Cardiac septum (tissue), 1 donor: ENCODE results near the gene UTS2R. TPM values are rescaled to one million over a fixed set of nuclear protein-coding genes. Genes with fewer than 3 reads are reported as not detected.
"Not testable (repeated sequence)": the region's sequence is repeated elsewhere in the genome, so short reads cannot be mapped to it uniquely, and the experiment has no call there.

Experiments used
- DNase-seq: peaks from one replicate; pipeline ENCODE4 v3.0.0-alpha.2; 2020; ENCODE audit warnings: low spot score
- intact Hi-C: fragments of 100-400 bp; cut with DNase I; formaldehyde crosslinking; loops from one replicate; pipeline ENCODE4 v1.14.0; 2022
- total RNA-seq: library from RNA; stranded (reverse); fragmentation: NEBNext Ultra II Directional; extraction: Animal tissue kit (Norgen Biotek cat#: 25700); gene quantifications from one replicate; pipeline ENCODE4 v1.2.1, GENCODE V29; 2021
- donor health status: DM: no; HTN: no; CAD: no.

The UTS2R gene
- total RNA-seq, 1 donor from 2014 or later = 0.51 TPM

DNA sequence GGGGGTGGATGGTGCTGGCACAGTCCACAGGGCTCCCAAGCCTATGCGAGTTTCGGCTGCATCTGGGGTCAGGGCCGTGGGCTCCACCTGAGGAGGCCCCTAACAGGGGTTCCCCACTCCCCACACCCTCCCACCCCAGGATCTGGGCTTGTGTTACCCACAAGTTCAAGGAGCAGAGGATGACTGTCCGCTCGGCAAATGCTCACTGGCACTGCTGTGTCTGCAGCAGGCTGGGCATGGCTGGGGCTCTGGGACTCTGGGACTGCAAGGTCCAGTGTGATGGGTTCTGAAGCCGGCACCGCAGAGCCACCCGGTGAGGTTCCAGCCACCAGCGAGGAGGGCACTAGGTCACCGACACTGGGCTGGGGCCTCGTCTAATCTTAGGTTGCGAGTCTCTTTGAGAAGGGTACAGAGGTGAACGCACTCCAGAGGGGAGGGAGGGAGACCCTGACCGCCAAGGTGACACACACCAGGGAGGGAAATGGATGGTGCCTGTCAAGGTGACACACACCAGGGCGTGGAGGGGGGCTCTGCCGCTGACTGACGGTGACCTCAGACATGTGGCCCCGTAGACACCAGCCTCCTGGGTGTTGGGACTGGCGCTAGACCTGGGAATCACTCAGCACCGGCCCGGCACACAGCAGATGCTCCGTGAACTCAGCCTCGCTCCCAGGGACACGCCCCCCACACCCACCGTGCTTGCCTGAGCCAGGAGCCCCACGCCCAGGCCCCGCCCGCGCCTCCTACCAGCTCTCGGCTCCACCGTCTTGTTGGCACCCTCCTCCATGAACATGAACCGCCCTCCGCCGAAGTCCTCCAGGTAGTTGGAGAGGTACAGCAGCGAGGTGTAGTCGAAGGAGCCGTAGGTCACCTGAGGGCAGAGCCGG is 26.1 kb downstream of the UTS2R start:
- intact Hi-C loops = no loop called here
- no peak for DNase-seq

GRCh38 chr17:82399041-82399441 is 27.5 kb downstream of the UTS2R start:
- intact Hi-C loops = no loop called here
- no peak for DNase-seq

- intact Hi-C loops = no loop called here
- no peak for DNase-seq
Measured at GRCh38 chr17:82399601-82400101, 28.1 kb downstream of the UTS2R start.

- intact Hi-C loops = no loop called here
- DNase-seq = no peak
Measured at GRCh38 chr17:82400206-82400605, 28.6 kb downstream of the UTS2R start.

DNA sequence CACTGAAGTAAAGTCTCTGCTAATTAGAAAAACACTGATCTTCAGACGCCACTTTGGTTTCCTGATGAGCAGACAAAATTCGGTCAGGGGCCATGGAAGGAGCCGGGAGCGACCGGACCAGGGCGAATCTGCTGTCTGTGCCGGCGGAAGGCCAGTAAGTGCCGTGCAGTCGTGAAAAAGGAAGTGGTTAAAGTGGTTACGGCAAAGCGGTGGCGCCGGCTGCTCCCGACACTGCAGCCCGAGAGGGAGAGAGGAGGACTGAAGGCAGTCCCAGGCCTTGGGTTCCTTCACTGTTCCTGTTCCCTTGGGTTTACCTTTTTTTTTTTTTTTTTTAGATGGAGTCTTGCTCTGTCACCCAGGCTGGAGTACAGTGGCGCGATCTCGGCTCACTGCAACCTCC is 29.3 kb downstream of the UTS2R start:
- intact Hi-C loops = no loop called here
- DNase-seq = peak; percentile 90

- intact Hi-C loops = no loop called here
- no peak for DNase-seq
Measured at GRCh38 chr17:82402865-82403264, 31.3 kb downstream of the UTS2R start.

DNA sequence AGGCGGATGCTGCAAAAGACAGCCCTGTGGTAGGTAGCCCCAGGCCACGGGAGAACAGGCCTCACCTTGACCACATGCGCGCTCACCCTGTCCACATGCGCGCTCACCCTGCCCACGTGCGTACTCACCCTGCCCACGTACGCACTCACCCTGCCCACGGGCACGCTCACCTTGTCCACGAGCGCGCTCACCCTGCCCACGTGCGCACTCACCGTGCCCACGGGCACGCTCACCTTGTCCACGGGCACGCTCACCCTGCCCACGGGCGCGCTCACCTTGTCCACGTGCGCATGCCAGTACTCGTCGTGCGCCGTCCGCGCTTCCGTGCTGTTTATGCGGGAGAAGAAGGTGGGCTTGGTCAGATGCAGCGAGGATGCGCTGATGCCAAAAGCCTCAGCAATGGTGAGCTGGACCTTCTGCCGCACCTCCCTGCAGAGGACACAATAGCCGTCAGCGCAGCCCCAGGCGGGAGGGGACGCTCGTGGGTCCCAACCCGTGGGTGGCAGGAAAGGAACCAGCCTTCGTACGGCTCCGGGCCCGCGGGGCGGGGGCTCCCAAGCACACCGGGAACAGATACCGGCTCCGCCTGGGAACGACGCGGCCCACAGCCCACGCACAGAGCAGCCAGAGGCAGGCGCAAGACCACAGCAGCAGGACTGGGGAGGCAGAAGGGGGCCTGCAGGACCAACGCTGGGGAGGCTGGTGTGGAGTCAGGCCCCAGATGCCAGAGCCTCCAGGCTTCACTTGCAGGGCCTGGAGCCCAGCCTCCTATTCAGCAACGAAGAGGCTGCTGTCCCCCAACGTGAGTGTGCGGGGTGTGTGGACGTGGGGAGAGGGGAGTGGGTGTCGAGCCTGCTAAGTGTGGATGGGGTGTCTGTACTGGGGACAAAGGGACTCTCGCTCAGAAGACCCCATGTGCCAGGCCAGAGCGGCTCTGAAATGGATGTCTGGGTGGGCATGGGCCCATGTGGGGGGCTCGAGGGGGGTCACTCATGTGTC is 32.4 kb downstream of the UTS2R start:
- intact Hi-C loops = no loop called here
- no peak for DNase-seq

GRCh38 chr17:82405051-82405450 is 33.5 kb downstream of the UTS2R start:
- intact Hi-C loops = no loop called here

DNA sequence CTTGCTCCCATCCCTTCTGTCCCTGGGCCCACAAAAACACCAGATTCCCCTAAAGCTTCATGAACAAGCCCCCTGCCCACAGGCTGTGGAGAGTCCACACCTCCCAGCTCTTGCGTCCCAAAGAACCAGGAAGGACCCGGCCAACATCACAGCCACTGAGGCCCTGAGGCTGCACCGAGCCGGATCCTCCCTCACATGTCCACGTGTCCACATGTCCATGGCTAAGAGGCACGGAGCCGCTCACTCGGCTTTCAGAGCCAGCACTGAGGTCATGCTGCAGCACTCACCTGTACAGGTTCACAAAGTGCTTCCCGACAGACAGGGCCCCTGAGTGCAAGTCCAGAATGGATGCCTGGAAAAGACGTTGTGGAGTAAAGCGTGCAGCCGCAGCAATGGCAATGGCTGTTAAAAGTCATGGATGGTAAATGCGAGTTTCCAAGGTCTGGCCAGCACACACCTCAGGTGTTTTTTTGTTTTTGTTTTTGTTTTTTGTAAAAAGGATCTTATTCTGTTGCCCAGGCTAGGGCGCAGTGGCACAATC is 34.6 kb downstream of the UTS2R start:
- no peak for DNase-seq
- intact Hi-C loops = no loop called here

More at GRCh38 chr17:82405051-82405450, 33.5 kb downstream of the UTS2R start:
- DNase-seq = no peak

- DNase-seq = no peak
- intact Hi-C loops = loop anchor here (1.0 kb wide), 1 partner anchor 22 kb away; no protein-coding TSS in a partner anchor
Measured at GRCh38 chr17:82407255-82407654, 35.7 kb downstream of the UTS2R start.

GRCh38 chr17:82408288-82408937 is 36.8 kb downstream of the UTS2R start:
- DNase-seq = no peak
- intact Hi-C loops = no loop called here

GRCh38 chr17:82408938-82409318 is 37.4 kb downstream of the UTS2R start:
- intact Hi-C loops = no loop called here
- DNase-seq = no peak

GRCh38 chr17:82410014-82410716 is 38.6 kb downstream of the UTS2R start:
- DNase-seq = no peak
- intact Hi-C loops = no loop called here

GRCh38 chr17:82411396-82412053 is 40.0 kb downstream of the UTS2R start:
- intact Hi-C loops = no loop called here
- DNase-seq = no peak

- DNase-seq, intact Hi-C loops: not testable (repeated sequence)
Measured at GRCh38 chr17:82412081-82412480, 40.5 kb downstream of the UTS2R start.

DNA sequence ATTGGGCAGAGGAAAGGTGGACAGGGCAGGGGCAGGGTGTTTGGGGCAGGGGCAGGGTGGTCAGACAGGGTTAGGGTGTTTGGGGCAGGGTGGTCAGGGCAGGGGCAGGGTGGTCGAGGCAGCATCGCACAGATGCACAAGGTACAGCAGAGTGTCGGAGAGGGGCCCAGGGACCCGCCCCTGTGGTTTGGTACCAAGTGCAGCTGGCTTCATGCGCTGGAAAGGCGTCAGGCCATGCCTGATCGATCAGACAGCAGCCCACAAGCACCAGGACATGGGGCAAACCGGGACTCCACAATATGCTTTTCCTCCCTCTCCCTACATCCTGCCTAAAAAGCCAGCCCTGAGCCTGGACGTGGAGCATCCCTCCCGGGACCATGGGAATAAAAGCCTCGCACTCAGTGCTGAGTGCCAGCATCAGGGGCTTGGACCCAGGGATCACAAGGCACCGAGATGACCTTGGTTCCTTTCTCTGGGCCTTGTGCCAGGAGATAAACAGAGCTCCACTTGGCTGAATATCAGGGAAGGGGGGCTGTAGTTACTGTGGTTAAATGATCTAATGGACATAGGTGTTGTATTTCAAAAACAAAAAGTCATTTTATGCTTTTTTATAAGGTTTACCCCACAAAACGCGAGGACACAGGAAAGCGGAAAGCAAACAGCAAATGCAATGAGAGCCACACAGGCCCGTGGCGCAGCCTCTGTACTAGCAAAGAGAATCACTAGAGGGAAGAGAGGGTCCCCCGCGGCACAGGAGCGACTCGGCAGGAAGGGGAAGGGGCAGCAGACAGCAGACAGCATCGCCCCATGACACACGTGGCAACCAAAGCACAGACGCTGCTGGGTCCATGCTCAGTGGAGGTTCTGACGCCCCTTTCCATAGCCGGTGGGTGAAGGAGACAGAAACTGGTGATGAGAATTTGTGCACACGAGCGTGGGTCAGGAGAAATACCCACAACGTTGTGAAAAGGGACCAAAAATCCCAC is 41.3 kb downstream of the UTS2R start:
- DNase-seq = no peak
- intact Hi-C loops = no loop called here
